GM18505 (cell line): ENCODE results near the gene PORCN.

Experiments
- ATAC-seq: cut with Tn5 transposase; IDR thresholded peaks from one replicate; pipeline ENCODE4 v1.9.1; 2021; ENCODE audit not compliant: unreplicated experiment
- POLR2A ChIP-seq: IDR thresholded peaks from 4 replicates; pipeline ENCODE4 v1.6.1; 2011; ENCODE audit warnings: borderline replicate concordance; ENCODE audit not compliant: insufficient read depth, insufficient read length; ENCODE audit errors: extremely low read depth

PORCN gene

DNA sequence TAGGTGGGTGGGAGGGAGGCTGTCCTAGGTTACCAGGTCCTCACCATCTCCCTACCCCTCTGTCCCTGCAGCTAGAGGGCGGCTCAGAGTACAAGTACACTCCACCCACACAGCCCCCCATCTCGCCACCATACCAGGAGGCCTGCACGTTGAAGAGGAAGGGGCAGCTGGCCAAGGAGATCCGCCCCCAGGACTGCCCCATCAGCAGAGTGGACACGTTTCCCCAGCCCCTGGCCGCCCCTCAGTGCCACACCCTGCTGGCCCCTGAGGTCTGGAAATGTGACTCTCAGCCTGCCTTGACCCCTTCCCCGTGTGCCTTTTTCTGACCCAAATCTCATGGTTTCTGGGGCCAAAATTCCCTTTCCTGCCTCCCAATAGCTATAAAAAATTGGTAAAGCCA lies 26.3 kb upstream of the PORCN start:
- no peak for TF ChIP-seq POLR2A
- ATAC-seq = no peak

DNA sequence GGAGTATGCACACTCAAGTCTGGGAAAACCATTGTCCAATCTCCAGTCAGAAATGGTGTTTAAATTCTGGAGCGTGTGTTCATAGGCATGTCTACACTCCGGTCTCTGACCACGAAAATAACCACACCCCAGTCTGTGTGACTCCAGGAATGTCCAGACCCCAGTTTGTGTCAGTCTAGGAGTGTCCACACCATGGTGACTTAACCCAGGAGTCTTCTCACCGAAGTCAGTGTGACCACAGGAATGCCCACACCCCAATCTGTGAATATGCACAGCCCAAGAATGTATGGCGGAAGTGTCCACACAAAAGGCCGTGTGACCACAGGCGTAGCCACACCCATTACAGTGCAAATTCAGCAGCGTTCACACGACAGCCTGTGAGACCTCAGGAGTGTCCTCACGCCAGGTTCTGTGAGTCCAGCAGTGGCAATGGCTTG lies 21.4 kb upstream of the PORCN start:
- ATAC-seq = no peak

DNA sequence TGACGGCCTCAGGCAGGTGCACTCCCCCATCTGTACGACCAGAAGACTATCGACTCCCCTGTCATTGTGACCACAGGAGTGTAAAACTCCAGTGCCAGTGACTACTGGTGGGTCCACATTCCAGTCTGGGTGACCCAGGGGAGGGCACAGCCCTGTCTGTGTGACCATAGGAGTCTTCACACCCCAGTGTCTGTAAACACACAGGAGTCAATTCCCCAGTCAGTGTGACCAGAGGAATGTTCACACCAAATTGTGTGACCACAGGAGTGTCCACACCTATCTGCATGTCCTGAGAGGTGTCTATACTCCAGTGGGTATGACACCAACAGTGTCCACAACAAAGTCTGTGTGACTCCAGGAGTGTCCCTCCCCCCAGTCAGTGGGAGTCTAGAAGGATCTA lies 20.8 kb upstream of the PORCN start:
- TF ChIP-seq POLR2A = no peak
- no peak for ATAC-seq

More for the DNA sequence above, 21.4 kb upstream of the PORCN start:
- no peak for TF ChIP-seq POLR2A

DNA sequence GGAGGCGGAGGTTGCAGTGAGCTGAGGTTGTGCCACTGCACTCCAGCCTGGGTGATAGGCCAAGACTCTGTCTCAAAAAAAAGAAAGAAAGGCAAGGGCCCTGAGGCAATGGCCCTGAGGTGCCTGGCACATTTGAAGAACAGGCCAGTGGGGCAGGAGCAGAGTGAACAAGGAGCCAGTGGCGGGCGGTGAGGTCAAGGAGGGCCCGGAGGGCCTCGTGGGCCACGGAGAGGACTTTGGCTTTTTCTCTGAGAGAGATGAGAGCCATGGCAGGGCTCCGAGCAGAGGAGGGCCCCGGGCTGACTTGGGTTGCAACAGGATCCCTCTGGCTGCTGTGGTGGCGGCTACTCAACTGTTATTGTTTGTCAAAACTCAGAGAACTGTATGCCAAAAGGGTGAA lies 19.5 kb upstream of the PORCN start:
- ATAC-seq = no peak
- TF ChIP-seq POLR2A = no peak

DNA sequence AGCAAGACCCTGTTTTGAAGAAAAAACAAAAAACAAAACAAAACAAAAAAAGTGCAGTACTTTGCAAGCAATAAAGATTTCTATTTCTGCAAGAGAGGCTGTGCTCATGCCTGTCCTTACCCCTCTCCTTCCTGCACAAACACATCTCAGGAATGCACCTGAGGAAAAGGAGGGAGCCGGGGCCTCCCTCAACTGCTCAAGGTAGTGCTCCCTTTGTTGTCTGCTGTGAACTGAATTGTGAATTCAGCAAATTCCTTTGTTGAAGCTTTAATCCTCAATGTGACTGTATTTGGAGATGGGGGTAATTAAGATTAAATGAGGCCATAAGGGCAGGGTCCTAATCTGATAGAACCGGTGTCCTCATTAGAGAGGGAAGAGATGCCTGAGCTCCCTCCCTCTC lies 18.9 kb upstream of the PORCN start:
- TF ChIP-seq POLR2A = no peak
- ATAC-seq = no peak

DNA sequence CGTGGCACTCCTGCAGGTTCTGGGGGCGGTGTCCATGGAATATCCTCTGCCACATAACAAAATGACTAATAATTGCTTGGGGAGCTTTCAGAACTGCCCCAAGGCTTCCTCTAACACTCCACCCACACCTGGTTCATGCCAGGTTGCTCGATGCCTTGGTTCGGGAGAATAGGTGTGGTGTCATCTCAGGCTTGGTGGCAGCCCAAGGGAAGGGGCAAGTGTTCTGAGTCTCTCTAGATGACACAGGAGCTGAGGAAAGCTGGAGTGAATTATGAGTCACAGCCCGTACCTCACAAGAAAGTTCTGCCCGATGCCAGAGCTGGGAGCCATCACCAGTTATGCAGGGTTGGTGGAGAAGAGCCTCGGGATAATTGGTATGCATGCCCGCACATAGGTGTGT lies 18.1 kb upstream of the PORCN start:
- no peak for TF ChIP-seq POLR2A
- no peak for ATAC-seq

DNA sequence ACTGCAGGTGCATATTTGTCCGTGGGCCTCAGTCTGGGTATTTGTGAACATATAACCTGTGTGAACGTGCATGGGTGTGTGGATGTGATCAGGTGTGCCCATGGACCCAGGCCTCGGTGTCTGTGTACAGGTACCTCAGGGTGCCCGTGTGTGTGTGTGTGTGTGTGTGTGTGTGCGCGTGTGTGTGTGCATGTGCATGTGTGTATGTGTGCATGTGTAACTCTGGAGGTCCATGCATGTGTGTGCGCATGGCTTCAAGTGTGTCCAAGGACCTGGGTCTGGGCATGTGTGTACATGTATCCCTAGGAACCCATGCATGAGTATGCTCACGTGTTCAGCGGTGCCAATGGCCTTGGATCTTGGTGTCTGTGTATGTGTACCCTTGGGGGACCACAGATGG lies 17.0 kb upstream of the PORCN start:
- no peak for TF ChIP-seq POLR2A
- ATAC-seq = no peak

DNA sequence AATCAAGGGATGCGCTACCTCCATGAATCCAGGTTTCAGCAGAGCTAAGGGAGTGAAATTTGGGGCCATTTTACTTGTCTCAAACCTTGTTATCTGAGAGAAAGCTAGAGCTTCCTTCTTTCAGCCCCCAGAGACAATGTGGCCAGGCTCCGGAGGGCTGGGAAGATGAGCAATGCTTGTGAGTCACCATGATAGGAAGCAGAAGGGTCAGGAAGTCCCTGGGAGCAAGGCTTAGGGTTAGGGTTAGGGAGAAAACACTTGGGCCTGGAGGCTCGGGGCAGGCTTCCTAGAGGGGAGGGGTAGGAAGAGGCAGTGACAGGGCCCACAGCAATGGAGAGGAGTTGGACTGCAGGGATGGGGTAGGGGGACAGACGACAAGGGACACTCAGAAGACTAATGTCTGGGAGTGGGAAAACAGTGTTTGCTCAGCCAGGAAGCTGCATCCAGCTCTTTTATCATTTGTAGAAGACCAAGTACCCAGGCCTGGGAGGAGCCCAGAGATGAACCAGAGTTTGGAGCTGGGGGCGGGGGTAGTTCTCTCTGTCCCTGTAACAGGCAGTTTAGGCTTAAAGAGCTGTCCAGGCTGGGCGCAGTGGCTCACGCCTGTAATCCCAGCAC lies 16.4 kb upstream of the PORCN start:
- no peak for ATAC-seq
- TF ChIP-seq POLR2A = no peak

DNA sequence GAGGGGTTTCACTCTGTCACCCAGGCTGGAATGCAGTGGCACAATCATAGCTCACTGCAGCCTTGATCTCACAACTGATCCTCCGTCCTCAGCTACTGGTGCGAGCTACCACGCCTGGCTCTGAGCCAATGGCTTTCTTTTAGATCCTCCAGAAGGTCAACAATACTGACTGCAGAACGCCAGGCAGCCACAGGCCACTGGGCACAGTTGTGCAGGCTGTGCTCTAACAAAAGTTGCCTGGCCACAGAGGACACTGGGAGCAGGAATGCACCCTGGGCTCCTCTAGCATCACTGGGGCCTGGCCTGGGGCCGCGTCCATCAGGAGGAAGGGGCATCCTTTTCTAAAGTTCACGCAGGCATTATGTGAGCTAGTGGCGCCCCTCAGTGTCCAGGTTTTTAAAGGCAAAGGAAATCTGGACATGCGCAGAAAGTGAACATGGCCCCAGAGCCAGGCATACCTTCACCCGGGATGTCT lies 14.9 kb upstream of the PORCN start:
- no peak for TF ChIP-seq POLR2A
- no peak for ATAC-seq

DNA sequence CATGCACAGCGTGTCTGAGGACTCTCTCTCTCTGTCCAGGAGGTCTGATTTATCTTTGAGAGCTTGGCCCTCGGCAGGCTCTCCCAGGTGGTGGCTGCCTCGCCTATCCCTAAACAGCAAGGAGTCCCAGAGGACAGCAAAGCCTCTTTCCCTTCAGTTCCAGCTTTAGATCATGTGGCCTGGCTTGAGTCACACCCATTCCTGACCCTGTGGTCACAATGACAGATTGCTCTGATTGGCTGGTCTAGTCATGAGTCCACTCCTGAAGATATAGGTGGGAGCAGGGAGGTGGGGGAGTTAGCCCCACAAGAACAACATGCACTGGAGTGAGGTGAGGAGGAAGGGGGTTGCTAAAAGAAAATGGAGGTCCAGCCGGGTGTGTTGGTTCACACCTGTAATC lies 12.1 kb upstream of the PORCN start:
- TF ChIP-seq POLR2A = no peak
- ATAC-seq = no peak

DNA sequence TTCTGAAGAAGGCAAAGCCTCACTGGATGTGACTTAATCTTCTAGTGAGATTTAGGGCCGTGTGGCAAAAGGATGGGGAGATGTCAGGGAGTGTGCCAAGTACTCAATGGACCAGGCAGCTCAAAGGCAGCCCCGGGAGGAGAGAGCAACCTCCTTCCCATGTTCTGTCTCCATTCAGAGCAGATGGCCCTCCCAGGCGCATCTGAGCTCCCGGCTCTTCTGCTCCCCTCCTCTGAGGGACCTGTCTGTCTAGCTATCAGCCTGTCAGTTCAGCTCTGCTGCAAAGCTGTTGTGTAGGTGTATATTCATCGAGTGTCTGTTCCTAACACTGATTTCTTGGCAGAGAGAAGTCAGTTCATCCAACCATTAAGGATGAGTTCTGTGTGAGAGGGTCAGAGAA lies 10.9 kb upstream of the PORCN start:
- no peak for ATAC-seq
- no peak for TF ChIP-seq POLR2A

DNA sequence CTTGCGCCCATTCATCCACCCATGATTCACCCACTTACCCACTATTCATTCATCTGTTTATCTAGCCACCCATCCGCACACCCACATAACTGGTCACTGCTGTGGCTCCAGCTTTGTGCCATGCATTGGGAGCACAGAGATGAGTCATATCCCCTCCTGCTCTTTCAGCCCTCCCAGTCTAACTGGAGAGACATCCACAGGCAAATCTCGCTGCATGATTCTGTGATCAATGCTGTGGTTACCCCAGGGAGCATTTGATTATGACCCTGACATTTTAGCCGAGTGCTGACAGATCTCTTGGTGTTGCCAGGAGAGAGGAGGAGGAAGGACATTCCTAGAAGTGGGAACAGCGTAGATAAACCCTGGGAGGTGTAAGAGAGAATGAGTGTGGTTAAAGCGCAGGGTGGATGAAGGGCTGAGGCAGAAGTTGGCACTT lies 10.4 kb upstream of the PORCN start:
- TF ChIP-seq POLR2A = no peak
- ATAC-seq = no peak

DNA sequence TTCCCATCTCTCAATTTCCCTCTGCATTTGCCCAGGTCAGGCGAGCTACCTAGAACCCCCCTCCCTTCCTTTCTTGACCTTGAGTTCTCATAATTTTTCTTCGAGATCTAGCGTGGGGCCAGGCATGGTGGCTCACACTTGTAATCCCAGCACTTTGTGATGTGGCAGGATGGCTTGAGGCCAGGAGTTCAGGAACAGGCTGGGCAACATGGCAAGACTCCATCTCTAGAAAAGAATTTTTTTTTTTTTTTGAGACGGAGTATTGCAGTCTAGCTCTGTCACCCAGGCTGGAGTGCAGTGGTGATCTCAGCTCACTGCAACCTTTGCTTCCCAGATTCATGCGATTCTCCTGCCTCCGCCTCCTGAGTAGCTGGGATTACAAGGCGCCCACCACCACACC lies 4.5 kb upstream of the PORCN start:
- no peak for ATAC-seq
- no peak for TF ChIP-seq POLR2A

DNA sequence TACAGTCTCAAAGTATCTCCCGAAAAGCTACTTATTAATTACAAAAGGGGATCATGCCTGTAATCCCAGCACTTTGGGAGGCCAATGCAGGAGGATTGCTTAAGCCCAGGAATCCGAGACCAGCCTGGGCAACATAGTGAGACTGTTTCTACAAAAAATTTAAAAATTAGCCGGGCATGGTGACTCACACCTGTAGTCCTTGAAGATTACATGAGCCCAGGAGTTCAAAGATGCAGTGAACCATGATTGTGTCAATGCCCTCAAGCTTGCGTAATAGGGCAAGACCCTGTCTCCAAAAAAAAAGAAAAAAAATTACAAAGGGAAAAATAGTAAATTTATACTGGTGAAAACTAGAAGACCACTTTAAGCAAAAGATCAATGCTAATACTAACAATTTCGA lies 3.3 kb upstream of the PORCN start:
- no peak for TF ChIP-seq POLR2A
- no peak for ATAC-seq

DNA sequence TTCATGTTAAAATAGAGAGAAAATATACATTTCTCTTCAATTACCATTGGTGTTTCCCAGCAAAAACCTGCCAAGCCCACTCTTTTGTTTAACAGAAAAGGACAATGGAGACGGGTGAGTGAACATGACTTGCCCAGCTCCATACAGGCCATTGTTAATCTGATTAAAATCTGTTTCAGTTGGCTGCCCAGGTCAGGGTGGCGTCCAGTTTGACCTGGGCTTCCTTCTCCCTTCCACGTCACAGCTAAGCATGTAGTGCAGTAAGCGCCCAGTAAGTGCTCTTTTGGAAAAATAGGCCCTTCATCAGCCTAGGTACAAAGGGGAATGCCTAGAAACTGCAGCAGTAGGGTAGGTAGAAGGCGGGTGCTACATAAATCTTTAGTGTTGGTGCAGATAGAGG lies 1.5 kb upstream of the PORCN start:
- no peak for TF ChIP-seq POLR2A
- ATAC-seq = no peak
